ENCODE results near the gene C4BPA. TPM values are rescaled to one million over a fixed set of nuclear protein-coding genes. Genes with fewer than 3 reads are reported as not detected.
A peak's percentile ranks its signal among the peaks of the same experiment; 100 is the strongest.

The C4BPA gene
- total and polyA plus RNA-seq, 10 of the 15 experiments (the other 5 are each of a cell fraction or from before 2014, with no cell fraction given): 0.31 TPM; not detected in 9

GRCh38 chr1:207084701-207085180, 19.3 kb upstream of the C4BPA start (continued):
- TF ChIP-seq, protein P1, sequence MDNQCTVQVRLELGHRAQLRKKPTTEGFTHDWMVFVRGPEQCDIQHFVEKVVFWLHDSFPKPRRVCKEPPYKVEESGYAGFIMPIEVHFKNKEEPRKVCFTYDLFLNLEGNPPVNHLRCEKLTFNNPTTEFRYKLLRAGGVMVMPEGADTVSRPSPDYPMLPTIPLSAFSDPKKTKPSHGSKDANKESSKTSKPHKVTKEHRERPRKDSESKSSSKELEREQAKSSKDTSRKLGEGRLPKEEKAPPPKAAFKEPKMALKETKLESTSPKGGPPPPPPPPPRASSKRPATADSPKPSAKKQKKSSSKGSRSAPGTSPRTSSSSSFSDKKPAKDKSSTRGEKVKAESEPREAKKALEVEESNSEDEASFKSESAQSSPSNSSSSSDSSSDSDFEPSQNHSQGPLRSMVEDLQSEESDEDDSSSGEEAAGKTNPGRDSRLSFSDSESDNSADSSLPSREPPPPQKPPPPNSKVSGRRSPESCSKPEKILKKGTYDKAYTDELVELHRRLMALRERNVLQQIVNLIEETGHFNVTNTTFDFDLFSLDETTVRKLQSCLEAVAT (IDR thresholded peaks at IDR 0.05): peak; percentile 54; the same call in 1 of the 2 replicates
- no peak for TF ChIP-seq NFXL1 (IDR thresholded peaks at IDR 0.05; ENCODE audit: borderline replicate concordance)
- TF ChIP-seq BRCA1 (IDR thresholded peaks at IDR 0.05; ENCODE audit: low read depth, low read length): no peak
- no peak for TF ChIP-seq HDGF (IDR thresholded peaks at IDR 0.05)
- TF ChIP-seq NBN (IDR thresholded peaks at IDR 0.05): no peak
- no peak for TF ChIP-seq BCL11A (IDR thresholded peaks at IDR 0.05; ENCODE audit: low read depth, low read length)
- no peak for TF ChIP-seq ZSCAN29 (IDR thresholded peaks at IDR 0.05)
- no peak for TF ChIP-seq USF1 (IDR thresholded peaks at IDR 0.05; ENCODE audit: borderline replicate concordance, extremely low read length, insufficient read depth, low read depth, low read length)
- no peak for TF ChIP-seq ATF3 (IDR thresholded peaks at IDR 0.05; ENCODE audit: borderline replicate concordance, extremely low read depth, low read depth, low read length)
- no peak for TF ChIP-seq STAT1 (conservative IDR thresholded peaks at IDR 0.05)
- no peak for TF ChIP-seq FOXK2 (IDR thresholded peaks at IDR 0.05)
- no peak for TF ChIP-seq MTA3 (IDR thresholded peaks at IDR 0.05; ENCODE audit: borderline replicate concordance, low read length)
- TF ChIP-seq POLR2AphosphoS5 (IDR thresholded peaks at IDR 0.05; ENCODE audit: low read length): no peak
- TF ChIP-seq MTA2 (IDR thresholded peaks at IDR 0.05; ENCODE audit: low read depth): peak; percentile 19; the same call in 1 of the 2 replicates
- TF ChIP-seq, protein P2, sequence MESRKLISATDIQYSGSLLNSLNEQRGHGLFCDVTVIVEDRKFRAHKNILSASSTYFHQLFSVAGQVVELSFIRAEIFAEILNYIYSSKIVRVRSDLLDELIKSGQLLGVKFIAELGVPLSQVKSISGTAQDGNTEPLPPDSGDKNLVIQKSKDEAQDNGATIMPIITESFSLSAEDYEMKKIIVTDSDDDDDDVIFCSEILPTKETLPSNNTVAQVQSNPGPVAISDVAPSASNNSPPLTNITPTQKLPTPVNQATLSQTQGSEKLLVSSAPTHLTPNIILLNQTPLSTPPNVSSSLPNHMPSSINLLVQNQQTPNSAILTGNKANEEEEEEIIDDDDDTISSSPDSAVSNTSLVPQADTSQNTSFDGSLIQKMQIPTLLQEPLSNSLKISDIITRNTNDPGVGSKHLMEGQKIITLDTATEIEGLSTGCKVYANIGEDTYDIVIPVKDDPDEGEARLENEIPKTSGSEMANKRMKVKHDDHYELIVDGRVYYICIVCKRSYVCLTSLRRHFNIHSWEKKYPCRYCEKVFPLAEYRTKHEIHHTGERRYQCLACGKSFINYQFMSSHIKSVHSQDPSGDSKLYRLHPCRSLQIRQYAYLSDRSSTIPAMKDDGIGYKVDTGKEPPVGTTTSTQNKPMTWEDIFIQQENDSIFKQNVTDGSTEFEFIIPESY (IDR thresholded peaks at IDR 0.05): no peak
- TF ChIP-seq MYB (IDR thresholded peaks at IDR 0.05; ENCODE audit: borderline replicate concordance, low read depth, low read length): no peak
- TF ChIP-seq IRF3 (IDR thresholded peaks at IDR 0.05): no peak
- TF ChIP-seq, protein P3, sequence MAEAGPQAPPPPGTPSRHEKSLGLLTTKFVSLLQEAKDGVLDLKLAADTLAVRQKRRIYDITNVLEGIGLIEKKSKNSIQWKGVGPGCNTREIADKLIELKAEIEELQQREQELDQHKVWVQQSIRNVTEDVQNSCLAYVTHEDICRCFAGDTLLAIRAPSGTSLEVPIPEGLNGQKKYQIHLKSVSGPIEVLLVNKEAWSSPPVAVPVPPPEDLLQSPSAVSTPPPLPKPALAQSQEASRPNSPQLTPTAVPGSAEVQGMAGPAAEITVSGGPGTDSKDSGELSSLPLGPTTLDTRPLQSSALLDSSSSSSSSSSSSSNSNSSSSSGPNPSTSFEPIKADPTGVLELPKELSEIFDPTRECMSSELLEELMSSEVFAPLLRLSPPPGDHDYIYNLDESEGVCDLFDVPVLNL (IDR thresholded peaks at IDR 0.05; ENCODE audit: low read depth, low read length): no peak
- TF ChIP-seq USF2 (IDR thresholded peaks at IDR 0.05; ENCODE audit: borderline replicate concordance, low read depth, low read length): no peak
- TF ChIP-seq TBL1XR1 (IDR thresholded peaks at IDR 0.05; ENCODE audit: low read depth, low read length): no peak
- TF ChIP-seq RELA (IDR thresholded peaks at IDR 0.05; ENCODE audit: borderline replicate concordance, partially characterized antibody): no peak
- no peak for TF ChIP-seq YBX1 (IDR thresholded peaks at IDR 0.05)
